CD4-positive, alpha-beta T cell treated with Interleukin-17A for 4 hours (primary cell): ENCODE data around the gene DAO.
"Not testable (repeated sequence)": the region's sequence is repeated elsewhere in the genome, so short reads cannot be mapped to it uniquely, and the experiment has no call there.

Source experiments
- DNase-seq: peaks from one replicate; pipeline ENCODE4 v3.0.0-alpha.2; 2020; ENCODE audit warnings: mixed read lengths

Gene DAO

DNA sequence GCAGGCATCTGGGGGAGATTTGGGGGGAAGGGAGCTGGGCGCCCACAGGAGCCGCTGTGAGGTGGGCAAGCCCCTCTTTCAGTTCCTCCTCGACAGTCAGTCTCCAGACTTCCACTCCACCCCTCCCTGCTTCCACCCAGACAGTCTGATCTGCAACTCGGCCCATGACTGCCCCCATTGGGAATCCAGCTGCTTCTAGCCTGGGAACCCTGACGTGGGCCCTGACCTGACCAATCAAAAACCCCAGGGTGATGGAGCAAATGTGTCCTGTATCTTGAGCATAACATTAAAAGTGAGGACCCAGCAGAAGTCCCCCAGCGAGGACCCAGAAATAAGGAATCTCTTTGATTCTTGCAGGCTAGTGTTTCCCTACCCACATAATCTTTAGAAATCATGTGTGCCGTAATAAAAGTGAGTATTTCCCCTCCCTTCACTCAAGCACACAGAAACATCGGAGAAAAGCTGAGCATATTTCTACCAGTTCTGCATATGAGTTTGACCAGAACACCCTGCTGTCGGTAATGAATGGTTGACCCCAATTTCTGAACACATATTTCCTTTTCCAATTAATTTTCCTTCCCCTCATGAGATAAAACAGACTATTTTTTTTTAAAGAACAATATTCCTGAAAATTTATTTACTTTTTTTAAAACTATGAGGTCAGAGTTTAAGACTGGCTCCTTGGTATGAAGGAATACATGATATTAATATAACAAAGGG lies 28.9 kb upstream of the DAO start:
- no peak for DNase-seq

GRCh38 chr12:108852674-108853309 lies 27.1 kb upstream of the DAO start:
- no peak for DNase-seq

DNA sequence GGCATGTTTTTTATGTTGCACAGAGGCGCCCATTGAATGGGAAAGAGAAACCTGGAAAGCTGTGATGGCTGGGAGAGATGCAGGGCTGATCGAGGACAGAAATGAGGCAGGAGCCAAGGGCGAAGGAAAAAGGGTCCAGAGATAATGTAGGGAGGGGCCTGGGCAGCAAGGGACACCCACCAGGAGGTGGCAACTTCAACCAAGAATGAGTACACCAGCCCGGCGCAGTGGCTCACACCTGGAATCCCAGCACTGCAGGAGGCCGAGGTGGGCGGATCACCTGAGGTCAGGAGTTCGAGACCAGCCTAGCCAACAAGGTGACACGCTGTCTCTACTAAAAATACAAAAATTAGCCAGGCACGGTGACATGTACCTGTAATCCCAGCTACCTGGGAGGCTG lies 26.5 kb upstream of the DAO start:
- no peak for DNase-seq

DNA sequence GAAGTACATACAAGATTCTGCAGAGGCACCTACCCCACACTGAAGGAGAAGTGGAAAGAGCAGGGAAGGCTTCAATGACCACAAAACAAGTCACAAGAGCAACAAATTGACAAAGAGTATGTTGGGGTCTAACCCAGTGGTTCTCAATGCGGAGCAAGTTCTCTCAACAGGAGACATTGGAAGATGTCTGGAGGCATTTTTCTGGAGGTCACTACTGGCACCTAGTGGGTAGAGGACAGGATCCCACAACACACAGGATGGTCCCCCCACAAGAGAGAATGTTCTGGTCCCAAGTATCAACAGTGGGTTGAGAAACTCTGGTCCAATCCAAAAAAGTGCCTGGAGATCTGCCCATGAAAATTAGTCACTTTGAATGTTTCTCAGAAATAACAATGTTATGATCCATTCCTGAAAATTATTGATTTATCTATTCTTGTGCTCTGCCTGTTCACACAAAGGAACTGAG lies 25.9 kb upstream of the DAO start:
- DNase-seq, result no peak

- no peak for DNase-seq
Observed at GRCh38 chr12:108854451-108855283, 25.2 kb upstream of the DAO start.

- no peak for DNase-seq
Observed at GRCh38 chr12:108855284-108856169, 24.4 kb upstream of the DAO start.

DNA sequence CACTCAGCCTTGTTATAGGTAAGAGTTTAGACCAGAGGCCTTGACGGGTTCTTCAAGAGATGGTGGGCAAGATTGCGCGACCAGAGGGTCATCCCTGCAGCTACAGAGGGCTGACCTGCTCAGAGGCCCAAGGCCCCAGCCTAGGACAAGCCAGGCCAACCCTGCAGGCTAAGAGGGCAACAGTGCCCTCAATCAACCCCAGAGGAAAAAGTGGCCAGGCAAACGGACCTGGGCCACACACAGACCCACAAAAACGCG lies 23.8 kb upstream of the DAO start:
- DNase-seq, result no peak

- peak; percentile 73 for DNase-seq
Observed at GRCh38 chr12:108856428-108857157, 23.3 kb upstream of the DAO start.

DNA sequence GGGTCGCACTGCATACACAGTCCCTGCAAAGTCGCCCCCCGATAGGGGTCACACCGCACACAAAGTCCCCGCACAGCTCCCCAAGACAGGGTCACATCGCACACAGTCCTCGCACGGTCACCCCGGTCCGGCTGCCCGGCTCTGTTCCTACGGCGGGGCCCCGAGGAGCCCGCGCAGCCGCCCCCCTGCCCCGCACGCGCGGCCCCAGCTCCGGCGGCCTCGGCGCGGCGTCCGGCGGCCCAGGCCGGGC lies 22.8 kb upstream of the DAO start:
- no peak for DNase-seq

- peak; percentile 11 for DNase-seq
Observed at GRCh38 chr12:108858311-108859074, 21.4 kb upstream of the DAO start.

GRCh38 chr12:108859141-108859922 lies 20.6 kb upstream of the DAO start:
- DNase-seq, result not testable (repeated sequence)

- DNase-seq, result no peak
Observed at GRCh38 chr12:108859923-108860291, 20.0 kb upstream of the DAO start.

GRCh38 chr12:108860443-108860842 lies 19.4 kb upstream of the DAO start:
- no peak for DNase-seq

DNA sequence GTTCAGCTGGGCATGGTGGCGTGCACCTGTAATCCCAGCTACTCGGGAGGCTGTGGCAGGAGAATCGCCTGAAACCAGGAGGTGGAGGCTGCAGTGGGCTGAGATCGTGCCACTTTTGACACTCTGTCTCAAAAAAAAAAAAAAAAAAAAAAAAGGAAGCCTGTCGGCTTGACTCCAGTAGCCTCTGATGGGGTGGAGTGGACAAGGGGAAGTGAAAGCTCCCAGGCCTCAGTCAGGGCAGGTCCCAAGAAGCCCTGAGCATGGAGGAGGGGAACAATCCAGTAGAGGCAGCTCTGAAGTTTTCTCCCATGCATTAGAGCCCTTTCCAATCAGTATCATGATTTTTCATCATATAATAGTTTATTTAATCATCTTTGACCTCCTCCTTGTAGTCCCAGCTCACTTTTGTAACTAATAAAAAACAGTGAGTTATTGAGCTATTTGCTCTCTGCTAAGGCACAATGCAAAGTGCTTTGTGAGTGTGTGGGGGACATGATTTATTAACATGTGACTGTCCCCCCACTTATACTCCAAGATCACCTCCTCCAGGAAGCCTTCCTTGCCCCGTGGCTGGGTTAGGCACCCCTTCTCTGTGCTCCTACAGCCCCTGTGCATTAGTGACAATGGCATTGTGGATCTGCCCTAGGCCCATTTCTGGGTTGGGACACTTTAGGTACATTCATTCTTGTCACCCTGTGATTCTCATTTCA lies 17.9 kb upstream of the DAO start:
- peak; percentile 15 for DNase-seq

DNA sequence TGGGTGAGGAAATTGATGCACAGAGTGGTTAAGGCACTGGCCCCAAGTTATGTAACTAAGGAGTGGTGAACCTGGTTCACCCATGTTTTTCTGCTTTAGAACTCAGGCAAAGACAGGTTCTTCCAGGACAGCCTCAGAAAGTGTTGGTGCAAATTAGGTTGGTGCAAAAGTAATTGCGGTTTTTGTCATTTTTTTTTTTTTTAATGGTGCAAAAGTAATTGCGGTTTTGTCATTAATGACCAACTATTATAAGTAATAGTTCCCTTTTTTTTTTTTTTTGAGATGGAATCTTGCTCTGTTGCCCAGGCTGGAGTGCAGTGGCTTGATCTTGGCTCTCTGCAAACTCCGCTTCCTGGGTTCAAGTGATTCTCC lies 17.3 kb upstream of the DAO start:
- DNase-seq, result no peak

DNA sequence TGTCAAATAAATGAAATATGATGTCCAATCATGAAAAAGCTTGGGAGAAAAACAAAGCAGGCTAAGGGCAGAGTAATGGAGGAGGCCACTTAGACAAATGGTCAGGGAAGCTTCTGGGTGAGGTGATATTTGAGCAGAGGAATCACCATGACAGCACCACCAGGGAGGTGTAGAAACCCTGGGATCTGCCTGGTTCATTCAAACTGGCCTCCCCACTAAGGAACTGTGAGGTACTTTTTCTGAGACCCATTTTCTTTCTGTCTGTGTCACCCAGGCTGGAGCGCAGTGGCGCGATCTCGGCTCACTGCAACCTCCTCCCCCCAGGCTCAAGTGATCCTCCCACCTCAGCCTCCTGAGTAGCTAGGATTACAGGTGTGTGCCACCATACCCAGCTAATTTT lies 14.7 kb upstream of the DAO start:
- DNase-seq, result no peak

DNA sequence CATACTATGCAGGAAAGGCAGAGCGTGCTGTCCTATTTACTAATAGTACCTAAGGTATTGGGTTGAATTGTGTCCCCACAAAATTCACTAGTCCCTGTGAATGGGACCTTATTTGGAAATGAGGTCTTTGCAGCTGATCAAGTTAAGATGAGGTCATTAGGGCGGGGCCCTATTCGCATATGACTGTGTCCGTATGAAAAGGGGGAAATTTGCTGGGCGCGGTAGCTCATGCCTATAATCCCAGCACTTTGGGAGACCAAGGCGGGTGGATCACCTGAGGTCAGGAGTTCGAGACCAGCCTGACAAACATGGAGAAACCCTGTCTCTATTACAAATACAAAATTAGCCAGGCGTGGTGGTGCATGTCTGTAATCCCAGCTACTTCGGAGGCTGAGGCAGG lies 13.8 kb upstream of the DAO start:
- DNase-seq, result not testable (repeated sequence)

DNA sequence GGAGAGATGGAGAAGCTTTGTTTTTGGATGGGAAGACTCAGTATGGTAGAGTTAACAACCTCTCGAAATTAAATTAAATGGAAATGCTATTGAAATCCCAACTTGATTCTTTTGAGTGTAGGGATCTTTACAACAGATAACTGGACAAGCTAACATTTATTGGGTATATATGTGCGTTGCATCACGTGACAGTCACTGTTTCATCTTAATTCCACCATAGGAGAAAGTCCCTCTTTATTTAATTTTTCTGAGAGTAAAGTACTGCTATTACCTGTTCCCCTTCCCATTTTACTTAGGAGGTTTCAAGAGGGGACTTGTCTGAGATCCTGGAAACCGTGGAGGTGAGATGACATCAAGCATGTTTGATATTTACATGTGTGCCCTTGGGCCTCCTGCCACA lies 11.1 kb upstream of the DAO start:
- DNase-seq, result no peak

DNA sequence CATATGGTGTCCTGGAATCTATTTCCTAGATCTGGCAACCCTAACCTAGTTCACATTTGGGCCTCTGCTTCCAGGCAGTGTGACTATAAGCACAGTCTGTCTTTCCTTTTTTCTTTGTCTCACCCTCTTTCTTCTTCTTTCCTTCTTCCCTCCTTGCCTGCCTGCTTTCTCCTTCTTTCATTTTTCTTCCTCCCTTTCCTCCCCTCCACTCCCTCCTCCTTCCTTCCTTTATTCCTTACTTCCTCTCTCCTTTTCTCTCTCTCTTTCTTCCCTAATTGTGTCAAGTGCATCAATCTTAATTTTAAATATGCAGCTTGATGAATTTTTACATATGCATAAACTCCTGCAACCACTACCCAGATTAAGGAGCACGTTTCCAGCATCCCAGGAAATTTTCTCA lies 4.6 kb upstream of the DAO start:
- no peak for DNase-seq

DNA sequence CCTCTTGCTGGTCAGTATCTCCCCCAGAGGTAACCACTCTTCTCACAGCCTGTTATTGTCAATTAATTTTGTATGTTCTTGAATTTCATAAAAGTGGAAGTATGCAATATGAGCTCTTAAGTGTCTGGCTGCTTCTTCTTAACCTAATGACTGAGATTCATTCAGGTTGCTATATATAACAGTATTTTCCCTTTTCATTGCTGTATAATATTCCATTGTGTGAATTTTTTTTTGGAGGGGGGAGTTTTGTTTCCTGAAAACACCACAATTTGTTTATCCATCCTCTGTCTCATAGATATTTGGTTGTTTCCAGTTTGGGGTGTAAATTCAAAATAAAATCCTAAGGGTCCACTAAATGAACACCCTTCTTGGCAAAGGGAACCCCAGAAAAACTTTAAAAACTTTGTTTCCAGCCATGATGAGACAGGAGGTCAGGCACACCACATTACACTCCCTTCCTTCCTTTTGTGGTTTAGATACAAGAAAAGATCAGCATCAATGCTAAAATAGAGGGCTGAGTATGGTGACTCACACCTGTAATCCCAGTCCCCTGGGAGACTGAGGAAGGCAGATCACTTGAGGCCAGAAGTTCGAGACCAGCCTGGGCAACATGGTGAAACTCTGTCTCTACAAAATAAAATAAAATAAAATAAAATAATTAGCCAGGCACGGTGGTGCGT lies 4.1 kb upstream of the DAO start:
- DNase-seq, result no peak
